C4-2B (cell line): ENCODE measurements around the gene CD48.
"Not testable (repeated sequence)": the region's sequence is repeated elsewhere in the genome, so short reads cannot be mapped to it uniquely, and the experiment has no call there.

Experiments used
- H3K27ac ChIP-seq: fragments of 450-650 bp; 2 replicates; pipeline ENCODE4 v1.5.1; 2017
- CTCF ChIP-seq: fragments of 450-650 bp; conservative IDR thresholded peaks from 2 replicates; pipeline ENCODE4 v1.5.1; 2017; ENCODE audit warnings: mild to moderate bottlenecking
- ZFX ChIP-seq: fragments of 450-650 bp; IDR thresholded peaks from 2 replicates; pipeline ENCODE4 v1.6.1; 2017

CD48 gene

GRCh38 chr1:160705742-160706141 is 5.9 kb downstream of the CD48 start:
- no peak overlapping the region for H3K27ac ChIP-seq
- no peak for TF ChIP-seq CTCF
- no peak for TF ChIP-seq ZFX

GRCh38 chr1:160705212-160705621 is 6.4 kb downstream of the CD48 start:
- not testable (repeated sequence) for H3K27ac ChIP-seq

- TF ChIP-seq ZFX (no peak), CTCF (no peak)
- H3K27ac ChIP-seq, result no peak overlapping the region
These were observed 7.4 kb downstream of the CD48 start for GRCh38 chr1:160704250-160704649.

GRCh38 chr1:160702100-160702499 is 9.5 kb downstream of the CD48 start:
- TF ChIP-seq CTCF, result no peak
- TF ChIP-seq ZFX, result no peak
- H3K27ac ChIP-seq, result no peak overlapping the region

GRCh38 chr1:160692390-160692789 is 19.2 kb downstream of the CD48 start:
- not testable (repeated sequence) for H3K27ac ChIP-seq

- TF ChIP-seq ZFX (no peak), CTCF (no peak)
- H3K27ac ChIP-seq, result no peak overlapping the region
These were observed 26.4 kb downstream of the CD48 start for GRCh38 chr1:160685266-160685665.

GRCh38 chr1:160682983-160683865 is 28.4 kb downstream of the CD48 start:
- TF ChIP-seq CTCF, result no peak
- no peak for TF ChIP-seq ZFX
- no peak overlapping the region for H3K27ac ChIP-seq

GRCh38 chr1:160681891-160682140 is 29.8 kb downstream of the CD48 start:
- no peak overlapping the region for H3K27ac ChIP-seq
- TF ChIP-seq CTCF (no peak), ZFX (no peak)
